Anterior cingulate cortex (tissue), 58 donors: Measurements from ENCODE around the gene CD276.

Experiments used
- DNase-seq, 58 donors: peaks; one replicate each; lab custom pipeline; 2025; lab: John Stamatoyannopoulos, UW

Gene CD276

GRCh38 chr15:73758461-73758860 is 74.3 kb downstream of the CD276 start:
- DNase-seq = no peak

GRCh38 chr15:73760330-73761329 is 76.4 kb downstream of the CD276 start:
- DNase-seq = no peak

- DNase-seq = no peak
These were observed 79.7 kb downstream of the CD276 start for GRCh38 chr15:73763931-73764330.
